Activated CD8-positive, alpha-beta memory T cell treated with anti-CD3 and anti-CD28 coated beads for 4 hours (primary cell): ENCODE data around the gene EEF1A2.
"Not testable (repeated sequence)": the region's sequence is repeated elsewhere in the genome, so short reads cannot be mapped to it uniquely, and the experiment has no call there.

Source experiments
- DNase-seq, 2 donors: peaks; one replicate each; pipeline ENCODE4 v3.0.0-alpha.2; 2020; ENCODE audit warnings: low read depth in 2 of 2

The EEF1A2 gene

DNA sequence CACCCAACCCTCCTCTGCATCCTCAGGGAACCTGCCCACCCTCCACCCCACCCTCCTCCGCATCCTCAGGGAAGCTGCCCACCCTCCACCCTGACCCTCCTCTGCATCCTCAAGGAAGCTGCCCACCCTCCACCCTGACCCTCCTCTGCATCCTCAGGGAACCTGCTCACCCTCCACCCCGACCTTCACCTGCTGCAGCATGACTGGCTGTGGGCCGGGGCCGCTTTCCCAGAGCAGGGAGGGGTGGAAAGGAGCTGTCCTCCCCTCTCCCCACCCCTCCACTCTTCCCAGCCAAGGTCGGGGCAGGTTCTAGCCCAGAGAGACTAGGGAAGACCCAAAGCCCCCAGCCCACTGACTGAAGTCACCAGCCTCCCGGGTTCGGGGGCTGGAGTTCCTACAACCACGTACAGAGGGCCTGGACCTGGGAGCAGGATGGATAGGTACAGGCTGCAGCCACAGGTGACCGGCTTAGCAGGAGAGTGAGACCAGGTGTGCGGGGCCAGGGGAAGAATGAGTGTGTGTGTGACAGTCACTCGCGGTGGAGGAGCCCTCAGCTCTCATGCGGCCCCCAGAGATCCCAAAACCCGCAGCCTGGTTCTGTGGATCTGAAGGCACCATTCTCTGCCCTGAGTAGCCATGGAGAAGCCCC, 11.6 kb downstream of the EEF1A2 start:
- no peak for DNase-seq

GRCh38 chr20:63486300-63486855, 12.5 kb downstream of the EEF1A2 start:
- DNase-seq = no peak

DNA sequence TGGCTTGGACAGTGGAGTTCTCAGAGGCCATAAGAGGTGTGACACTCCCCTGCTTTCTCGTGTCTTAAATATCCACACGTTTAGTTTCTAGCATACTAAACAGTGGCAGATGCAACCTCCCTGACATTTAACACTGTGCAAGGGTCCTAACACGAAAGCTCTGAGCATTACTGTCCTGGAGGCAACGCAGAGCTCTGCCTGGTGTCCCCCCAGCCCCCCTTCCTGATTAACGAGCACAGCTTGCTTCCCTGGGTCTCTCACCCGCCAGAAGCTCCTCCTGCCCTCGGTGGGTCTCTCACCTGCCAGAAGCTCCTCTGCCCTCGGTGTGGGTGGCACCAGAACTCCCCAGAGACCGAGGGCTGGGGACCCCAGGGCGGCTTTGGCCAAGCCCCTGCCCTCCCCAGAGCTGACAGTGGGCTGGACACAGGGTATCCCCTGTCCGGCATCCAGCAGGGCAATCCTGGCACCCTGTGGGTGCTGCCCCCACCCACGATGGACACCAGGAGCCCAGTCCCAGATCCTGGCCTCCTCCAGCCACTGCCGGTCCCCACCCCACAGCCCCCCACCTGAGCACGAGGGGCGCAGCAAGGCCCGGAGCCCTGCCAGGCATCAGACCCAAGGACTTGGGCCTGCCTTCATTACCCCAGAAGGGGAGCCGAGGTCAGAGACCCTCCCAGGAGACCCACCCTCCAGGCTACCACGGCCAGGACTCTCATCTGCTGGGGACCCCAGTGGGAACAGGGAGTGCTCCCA, 14.1 kb downstream of the EEF1A2 start:
- DNase-seq = no peak

DNA sequence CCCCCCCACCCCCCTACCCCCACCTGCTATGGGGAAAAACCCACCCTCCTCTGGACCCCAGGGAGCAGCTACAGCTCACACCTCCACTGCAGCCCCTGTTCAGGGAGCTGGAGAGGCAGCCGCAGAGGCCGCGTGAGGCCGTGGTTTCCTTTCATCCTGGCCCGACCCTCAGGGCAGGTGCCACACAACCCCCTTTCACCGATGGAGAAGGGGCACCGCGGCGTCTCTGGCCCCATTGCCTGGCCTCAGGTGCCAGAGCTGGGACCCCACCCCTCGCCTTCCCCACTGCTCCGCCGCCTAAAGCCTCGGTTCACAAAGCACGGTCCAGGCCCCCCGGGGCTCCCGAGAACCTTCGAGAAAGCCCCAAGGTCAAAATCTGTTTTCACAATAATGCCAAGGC, 14.6 kb downstream of the EEF1A2 start:
- DNase-seq = no peak

DNA sequence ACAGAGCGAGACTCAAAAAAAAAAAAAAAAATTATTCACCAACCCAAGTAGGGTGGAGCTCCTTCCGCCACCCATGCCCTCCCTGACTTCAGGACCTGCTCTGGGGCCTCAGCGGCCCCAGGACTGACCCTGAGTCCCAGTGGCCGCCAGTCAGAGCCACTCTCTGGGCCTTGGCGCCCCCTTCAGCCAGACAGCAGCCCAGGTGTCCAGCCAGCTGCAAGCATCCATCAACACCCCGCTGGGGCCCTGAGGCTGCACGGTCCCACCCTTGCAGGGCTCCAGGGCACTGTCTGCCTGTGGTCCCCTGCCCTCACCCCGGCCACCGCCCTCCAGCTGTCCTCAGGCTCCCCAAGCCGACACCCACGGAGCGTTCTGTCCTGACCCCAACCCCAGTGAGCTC, 15.0 kb downstream of the EEF1A2 start:
- DNase-seq = no peak

DNA sequence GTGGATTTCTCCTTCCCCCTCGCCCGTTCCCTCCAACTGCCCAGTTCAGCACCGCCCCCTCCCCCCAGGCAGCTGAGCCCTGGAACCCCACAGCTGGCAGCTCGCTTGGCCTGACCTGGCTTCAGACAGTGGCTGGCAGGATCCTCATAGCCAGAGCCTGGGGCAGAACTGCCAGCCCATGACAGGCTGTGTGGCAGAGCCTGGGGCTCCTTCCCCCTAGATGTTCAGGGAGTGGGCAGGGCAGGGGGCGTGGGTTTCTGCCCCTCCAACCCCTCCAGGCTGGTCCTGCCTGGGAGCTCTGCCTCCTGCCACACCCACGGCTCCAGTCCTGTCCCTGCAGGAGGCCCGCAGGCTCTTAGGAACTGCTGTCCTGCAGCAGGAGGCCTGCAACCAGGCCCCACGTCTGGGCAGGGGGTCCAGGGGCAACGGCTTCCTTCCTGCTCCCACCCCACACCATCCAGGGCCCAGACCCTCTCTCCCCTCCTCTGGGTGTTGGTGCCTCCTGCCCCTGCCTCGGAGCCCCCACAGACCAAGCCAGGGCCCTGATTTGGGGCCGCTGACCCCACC, 16.8 kb downstream of the EEF1A2 start:
- no peak for DNase-seq

DNA sequence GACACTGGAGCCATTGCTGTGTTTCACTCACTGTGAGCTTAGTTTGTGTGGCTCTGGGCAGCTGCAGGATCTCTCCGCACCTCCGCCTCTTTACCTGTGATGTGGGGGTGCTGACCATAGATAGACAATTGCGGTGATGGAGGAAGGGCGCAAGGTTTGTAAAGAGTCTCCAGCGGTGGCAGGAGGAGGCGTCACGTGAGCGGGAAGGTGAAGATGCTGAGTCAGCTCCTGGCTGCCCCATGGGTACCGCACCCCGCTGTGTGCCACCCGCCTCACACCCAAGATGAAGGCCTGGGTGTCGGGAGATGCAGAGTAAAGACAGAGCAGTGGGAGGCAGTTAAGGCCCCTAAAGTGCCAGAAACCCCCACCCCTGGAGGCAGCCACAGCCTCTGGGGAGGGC, 17.4 kb downstream of the EEF1A2 start:
- no peak for DNase-seq

DNA sequence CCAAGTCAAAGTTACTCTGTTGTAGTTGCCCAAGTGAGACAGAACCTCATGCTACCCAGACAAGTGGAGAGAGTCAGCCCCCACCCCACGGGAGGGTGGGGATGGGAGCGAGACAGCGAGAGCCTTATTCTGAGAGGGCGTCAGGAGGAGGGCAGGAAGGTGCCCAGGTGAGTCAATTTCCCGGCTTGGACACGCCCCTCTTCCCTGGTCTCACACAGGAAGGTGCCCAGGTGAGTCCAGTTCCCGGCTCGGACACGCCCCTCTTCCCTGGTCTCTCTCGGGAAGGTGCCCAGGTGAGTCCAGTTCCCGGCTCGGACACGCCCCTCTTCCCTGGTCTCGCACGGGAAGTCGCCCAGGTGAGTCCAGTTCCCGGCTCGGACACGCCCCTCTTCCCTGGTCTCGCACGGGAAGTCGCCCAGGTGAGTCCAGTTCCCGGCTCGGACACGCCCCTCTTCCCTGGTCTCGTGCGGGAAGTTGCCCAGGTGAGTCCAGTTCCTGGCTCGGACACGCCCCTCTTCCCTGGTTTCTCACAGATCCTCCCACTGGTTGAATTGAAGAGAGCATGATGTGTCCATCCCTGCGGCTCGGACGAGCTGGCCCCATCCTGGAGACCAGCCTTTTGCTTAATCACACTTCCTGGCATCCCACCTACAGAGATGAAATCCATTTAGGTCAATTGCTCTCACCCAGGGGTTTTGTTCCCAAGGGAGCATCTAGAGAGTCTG, 19.0 kb downstream of the EEF1A2 start:
- not testable (repeated sequence) for DNase-seq

- no peak for DNase-seq
Observed at GRCh38 chr20:63478346-63479302, 20.3 kb downstream of the EEF1A2 start.

- DNase-seq = no peak
Observed at GRCh38 chr20:63477944-63478343, 20.9 kb downstream of the EEF1A2 start.

- DNase-seq = no peak
Observed at GRCh38 chr20:63477061-63477616, 21.7 kb downstream of the EEF1A2 start.

DNA sequence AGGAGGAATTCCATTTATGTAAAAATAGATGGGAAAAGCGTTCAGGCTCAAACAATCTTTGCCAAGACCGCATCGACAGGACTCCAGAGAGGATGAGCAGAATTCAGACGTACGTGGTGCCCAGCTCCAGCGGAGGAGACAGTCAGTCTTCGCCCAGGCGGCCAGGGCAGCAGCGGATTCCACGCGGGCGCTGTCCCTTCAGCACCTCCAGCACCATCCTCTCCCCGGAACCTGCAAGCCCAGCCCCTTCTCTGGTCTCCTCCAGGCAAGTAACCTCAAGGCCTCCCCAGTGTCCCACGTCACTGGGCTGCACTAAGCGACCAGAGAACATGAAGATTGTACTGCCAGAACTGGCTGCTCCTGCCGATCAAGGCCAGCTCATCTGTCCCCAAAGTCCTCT, 23.7 kb downstream of the EEF1A2 start:
- DNase-seq = no peak

DNA sequence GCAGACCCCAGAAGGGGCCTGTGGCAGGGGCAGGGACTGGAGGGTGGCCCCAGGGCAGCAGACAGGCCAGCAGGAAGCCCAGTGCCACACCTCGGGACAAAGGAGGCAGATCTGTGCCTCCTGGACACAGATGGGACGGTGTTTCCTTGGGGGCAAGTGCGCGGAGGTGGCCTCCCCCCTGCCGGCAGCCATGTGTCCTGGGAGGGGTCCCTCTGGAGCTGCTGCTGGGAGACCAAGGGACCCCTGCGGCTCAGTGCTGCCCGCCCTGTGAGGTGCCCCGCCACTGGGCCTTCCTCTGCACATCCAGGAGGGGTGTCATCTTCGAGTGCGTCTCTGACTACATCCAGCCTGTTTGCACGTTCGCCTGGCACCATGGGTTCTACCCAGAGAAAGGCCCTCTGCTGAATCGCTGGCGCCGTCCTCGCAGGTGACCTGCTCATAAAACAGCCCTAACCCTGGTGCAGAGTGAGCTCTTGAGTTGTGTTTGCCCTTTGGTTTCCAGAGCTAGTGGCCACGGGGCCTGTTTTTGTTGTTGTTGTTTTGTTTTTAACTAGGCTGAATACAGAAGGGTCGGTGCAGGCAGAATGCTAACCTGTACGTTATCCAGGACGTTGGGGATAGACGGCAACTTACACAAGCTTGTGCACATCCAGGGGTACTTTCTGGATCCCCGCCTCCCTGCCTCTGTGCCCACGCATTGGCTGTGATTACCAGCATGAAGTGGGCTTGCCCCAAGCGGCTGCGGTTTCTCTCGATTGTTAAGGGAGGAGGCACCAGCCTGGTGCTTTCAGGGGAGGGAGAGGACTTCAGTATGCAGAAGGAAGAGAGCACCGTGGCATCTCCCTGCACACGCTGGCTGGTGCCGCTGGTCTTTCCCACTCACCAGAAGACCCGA, 25.1 kb downstream of the EEF1A2 start:
- no peak for DNase-seq

GRCh38 chr20:63472862-63473390, 26.0 kb downstream of the EEF1A2 start:
- no peak for DNase-seq

DNA sequence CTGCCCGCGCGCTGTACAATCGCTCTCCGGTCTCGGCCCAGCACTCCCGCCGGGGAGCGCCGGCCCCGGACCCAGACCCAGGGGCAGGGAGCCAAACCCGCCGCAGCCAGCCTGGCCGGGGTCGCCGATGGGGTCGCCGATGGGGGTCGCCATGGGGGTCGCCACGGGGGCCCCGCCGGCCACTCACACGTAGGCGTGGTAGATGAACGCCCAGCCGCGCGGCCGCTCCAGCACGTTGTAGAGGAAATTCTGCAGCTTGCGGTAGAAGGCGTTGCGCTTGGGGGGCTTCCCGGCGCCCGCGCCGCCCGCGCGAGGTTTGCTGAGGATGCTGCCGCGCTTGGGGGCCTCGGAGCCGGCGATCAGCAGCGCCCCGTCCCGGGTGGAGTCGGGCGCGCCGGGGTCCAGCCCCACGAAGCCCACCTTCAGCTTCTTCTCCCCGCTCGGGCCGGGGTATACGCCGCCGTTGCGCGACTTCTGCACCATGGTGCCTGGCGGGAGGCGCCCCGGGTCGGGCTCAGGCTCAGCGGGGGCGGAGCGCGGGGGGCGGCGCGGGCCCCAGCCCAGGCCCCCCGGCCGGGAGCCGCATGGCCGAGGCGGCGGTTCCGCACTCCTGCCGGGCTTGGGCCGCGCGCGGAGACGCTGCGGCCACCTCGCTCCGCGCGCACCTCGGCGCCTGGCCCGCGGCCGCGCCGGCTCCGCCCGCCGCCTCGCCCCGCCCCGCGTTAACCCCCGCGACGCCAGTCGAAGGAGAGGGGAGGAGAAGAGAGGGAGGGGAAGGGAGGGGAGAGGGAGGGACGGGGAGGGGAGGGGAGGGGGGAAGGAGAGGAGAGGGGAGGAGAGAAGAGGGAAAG, 26.7 kb downstream of the EEF1A2 start, which contains the start of gene KCNQ2:
TSS of gene KCNQ2 (minus strand) at position 675 of the 851 bp plus-strand sequence. CDS start at position 483, 192 bp downstream.
- DNase-seq = no peak

GRCh38 chr20:63471717-63471980, 27.2 kb downstream of the EEF1A2 start:
- no peak for DNase-seq

- DNase-seq = no peak
Observed at GRCh38 chr20:63471002-63471716, 27.7 kb downstream of the EEF1A2 start.

DNA sequence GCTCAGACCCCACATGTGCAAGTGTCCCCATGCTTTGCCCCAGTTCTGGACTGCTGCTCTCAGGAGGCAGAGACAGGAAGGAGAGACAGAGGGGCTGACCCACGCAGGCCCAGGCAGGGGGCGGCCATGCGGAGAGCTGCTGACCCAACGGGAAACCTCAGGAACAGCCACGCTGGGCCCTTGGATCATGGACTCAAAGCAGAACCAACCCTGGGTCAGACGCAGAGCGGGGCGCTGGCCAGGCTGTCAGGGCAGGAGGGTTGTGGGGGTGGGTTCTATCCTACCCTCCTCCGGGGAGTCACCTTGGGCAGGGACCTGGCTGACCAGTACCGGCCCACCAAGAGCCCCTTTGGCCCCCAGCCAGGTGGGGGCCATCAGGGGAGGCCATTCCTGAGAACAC, 28.5 kb downstream of the EEF1A2 start:
- DNase-seq = no peak
